MCF 10A (cell line): Measurements from ENCODE around the gene KRT34. TPM values are rescaled to one million over a fixed set of nuclear protein-coding genes. Genes with fewer than 3 reads are reported as not detected.
"Not testable (repeated sequence)": the region's sequence is repeated elsewhere in the genome, so short reads cannot be mapped to it uniquely, and the experiment has no call there.

ENCODE experiments used
- BruUV-seq: library from RNA; stranded (reverse); fragments of 400-500 nt; replicated peaks from 2 replicates; lab custom pipeline; 2021; lab: Mats Ljungman, UMichigan
- CTCF ChIA-PET: fragments of 300-600 bp; sonication (Branson Sonifier 250); formaldehyde crosslinking; extraction: SDS; loops from one replicate; lab custom pipeline; 2021; ENCODE audit warnings: antibody characterized with exemption, inconsistent platforms; lab: Yijun Ruan, JAX
- POLR2A ChIA-PET: fragments of 300-600, 350-650 bp; sonication (Branson Sonifier 250); formaldehyde crosslinking; extraction: SDS; loops from one replicate; lab custom pipeline; 2020; ENCODE audit warnings: antibody characterized with exemption, inconsistent platforms; lab: Yijun Ruan, JAX
- DNase-seq: peaks from one replicate; pipeline ENCODE4 v3.0.0-alpha.2; 2018; ENCODE audit not compliant: unreplicated experiment
- H3K27ac Mint-ChIP-seq: one replicate; pipeline ENCODE4 v1.8.0; 2022; ENCODE audit warnings: mild to moderate bottlenecking, low read depth, mixed read lengths; ENCODE audit not compliant: unreplicated experiment
- H3K27me3 Mint-ChIP-seq: one replicate; pipeline ENCODE4 v1.8.0; 2022; ENCODE audit warnings: mixed read lengths; ENCODE audit not compliant: insufficient read depth, unreplicated experiment
- H3K36me3 Mint-ChIP-seq: one replicate; pipeline ENCODE4 v1.8.0; 2022; ENCODE audit warnings: mild to moderate bottlenecking, moderate library complexity, mixed read lengths; ENCODE audit not compliant: insufficient read depth, unreplicated experiment
- H3K4me1 Mint-ChIP-seq: one replicate; pipeline ENCODE4 v1.8.0; 2022; ENCODE audit warnings: mixed read lengths; ENCODE audit not compliant: insufficient read depth, unreplicated experiment
- H3K4me3 Mint-ChIP-seq: one replicate; pipeline ENCODE4 v1.8.0; 2022; ENCODE audit warnings: mild to moderate bottlenecking, moderate library complexity, mixed read lengths; ENCODE audit not compliant: unreplicated experiment
- H3K9me3 Mint-ChIP-seq: one replicate; pipeline ENCODE4 v1.8.0; 2022; ENCODE audit warnings: mixed read lengths; ENCODE audit not compliant: unreplicated experiment
- intact Hi-C: fragments of 100-400 bp; cut with micrococcal nuclease; formaldehyde crosslinking; loops from 2 replicates; pipeline ENCODE4 v1.14.1; 2022
- total RNA-seq: library from RNA; stranded (reverse); gene quantifications from 2 replicates; pipeline ENCODE4 v1.2.3, GENCODE V29; 2022
- TF ChIP-seq, protein P1 (sequence below): fragments of 200-600 bp; IDR thresholded peaks from one replicate; pipeline ENCODE4 v1.8.0; 2022; ENCODE audit warnings: antibody characterized with exemption, mild to moderate bottlenecking; ENCODE audit not compliant: unreplicated experiment

Gene KRT34
- total RNA-seq, 1 experiment from 2014 or later, result 0.40 TPM

DNA sequence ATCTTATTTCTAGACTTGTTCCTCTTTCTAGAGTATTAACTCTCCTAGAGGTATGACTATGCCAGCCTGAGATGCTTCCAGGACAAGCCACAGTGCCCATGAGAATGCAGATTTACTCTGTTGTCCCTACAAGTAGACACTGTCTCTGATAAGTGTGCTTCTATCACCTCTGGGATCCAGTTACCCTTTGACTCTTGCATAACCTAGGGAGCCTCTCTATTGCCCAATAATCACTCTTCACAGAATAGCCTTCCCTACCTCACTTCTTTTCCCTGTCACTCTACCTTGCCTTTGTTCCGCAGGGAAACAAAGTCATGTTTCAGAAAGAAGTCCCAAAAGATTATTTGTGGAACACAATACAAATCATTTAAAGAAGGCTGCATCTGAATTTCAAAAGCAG is 1.6 kb upstream of the KRT34 start:
- Mint-ChIP-seq H3K27ac (no peak overlapping the region), H3K27me3 (peaks cover 11% of the 10 kb centered on the region), H3K9me3 (peaks cover 8% of the 10 kb centered on the region), H3K4me1 (peaks cover 10% of the 10 kb centered on the region), H3K4me3 (no peak overlapping the region), H3K36me3 (no peaks in the 10 kb centered on the region)
- no TSS peak for BruUV-seq
- intact Hi-C loops, result no loop called here
- POLR2A ChIA-PET, result interaction anchor here (0.7 kb wide), 1 partner anchor 12 kb away, joined by 3 read pairs; no protein-coding TSS in a partner anchor
- no peak for DNase-seq
- CTCF ChIA-PET, result no interaction called here
- TF ChIP-seq, protein P1, sequence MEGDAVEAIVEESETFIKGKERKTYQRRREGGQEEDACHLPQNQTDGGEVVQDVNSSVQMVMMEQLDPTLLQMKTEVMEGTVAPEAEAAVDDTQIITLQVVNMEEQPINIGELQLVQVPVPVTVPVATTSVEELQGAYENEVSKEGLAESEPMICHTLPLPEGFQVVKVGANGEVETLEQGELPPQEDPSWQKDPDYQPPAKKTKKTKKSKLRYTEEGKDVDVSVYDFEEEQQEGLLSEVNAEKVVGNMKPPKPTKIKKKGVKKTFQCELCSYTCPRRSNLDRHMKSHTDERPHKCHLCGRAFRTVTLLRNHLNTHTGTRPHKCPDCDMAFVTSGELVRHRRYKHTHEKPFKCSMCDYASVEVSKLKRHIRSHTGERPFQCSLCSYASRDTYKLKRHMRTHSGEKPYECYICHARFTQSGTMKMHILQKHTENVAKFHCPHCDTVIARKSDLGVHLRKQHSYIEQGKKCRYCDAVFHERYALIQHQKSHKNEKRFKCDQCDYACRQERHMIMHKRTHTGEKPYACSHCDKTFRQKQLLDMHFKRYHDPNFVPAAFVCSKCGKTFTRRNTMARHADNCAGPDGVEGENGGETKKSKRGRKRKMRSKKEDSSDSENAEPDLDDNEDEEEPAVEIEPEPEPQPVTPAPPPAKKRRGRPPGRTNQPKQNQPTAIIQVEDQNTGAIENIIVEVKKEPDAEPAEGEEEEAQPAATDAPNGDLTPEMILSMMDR, result no peak

DNA sequence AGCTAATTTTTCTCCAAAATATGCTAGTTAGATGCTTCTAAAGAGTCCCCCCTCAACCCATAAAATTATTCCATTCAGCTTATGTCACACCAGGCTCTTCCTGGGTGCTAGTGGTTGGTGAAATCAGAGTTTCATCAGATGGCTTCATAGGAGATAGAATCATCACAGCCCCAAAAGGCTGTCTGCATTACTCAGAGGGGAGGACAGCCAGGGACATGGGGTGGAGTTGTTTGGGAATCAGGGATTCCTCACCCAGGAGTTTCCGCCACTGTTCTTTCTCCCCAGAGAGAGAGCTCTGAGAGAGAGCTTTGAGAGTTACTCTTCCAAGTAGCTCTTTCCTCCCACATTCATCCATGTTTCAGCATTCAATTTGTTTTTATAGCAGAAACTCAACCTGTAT is 288 bp upstream of the KRT34 start:
- H3K4me3 Mint-ChIP-seq, result no peak overlapping the region
- peaks cover 11% of the 10 kb centered on the region for H3K27me3 Mint-ChIP-seq
- POLR2A ChIA-PET, result interaction anchor here (1.2 kb wide), 1 partner anchor 8 kb away, joined by 3 read pairs; no protein-coding TSS in a partner anchor
- intact Hi-C loops, result no loop called here
- CTCF ChIA-PET, result no interaction called here
- H3K4me1 Mint-ChIP-seq, result peaks cover 10% of the 10 kb centered on the region
- TF ChIP-seq, protein P1, result no peak
- peaks cover 8% of the 10 kb centered on the region for H3K9me3 Mint-ChIP-seq
- DNase-seq, result peak; percentile 34
- H3K27ac Mint-ChIP-seq, result no peak overlapping the region
- no peaks in the 10 kb centered on the region for H3K36me3 Mint-ChIP-seq
- BruUV-seq, result no TSS peak

DNA sequence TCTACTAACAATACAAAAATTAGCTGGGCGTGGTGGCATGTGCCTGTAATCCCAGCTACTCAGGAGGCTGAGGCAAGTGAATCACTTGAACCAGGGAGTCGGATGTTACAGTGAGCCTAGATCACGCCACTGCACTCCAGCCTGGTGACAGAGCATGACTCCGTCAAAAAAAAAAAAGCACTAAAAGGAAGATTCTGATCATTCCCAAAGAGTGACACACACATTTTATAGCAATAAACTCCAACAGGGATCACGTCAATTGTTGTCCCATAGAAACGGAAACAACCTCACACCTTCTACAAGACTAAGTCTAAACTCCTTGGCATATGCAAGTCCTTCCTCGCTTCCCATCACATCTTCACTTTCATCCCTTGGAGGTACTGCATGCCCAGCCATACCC is 2.0 kb downstream of the KRT34 start:
- intact Hi-C loops, CTCF ChIA-PET: not testable (repeated sequence)
- H3K27me3 Mint-ChIP-seq, result peaks cover 11% of the 10 kb centered on the region

DNA sequence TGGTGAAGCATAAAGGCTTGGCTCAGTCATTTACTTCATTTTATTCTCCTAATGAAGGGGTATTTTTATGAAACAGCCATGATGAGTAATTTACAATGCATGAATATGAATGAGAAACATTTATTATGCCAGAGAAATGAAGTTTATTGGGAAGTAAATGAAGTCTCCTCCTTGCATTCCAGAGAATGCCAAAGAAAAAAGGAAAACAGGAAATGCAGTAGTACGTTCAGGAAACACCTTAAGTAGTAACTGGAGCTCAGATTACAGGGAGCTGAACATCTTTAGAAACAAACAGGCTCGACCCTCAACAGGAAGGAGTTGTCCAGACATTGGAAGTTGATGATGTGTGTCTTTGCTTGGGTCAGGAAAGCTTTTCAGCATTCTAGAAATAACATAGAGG is 4.6 kb downstream of the KRT34 start:
- no peak overlapping the region for H3K27ac Mint-ChIP-seq
- peaks cover 10% of the 10 kb centered on the region for H3K4me1 Mint-ChIP-seq
- H3K27me3 Mint-ChIP-seq, result peaks cover 16% of the 10 kb centered on the region
- no peak for DNase-seq
- CTCF ChIA-PET, result interaction anchor here (0.6 kb wide), 1 partner anchor 279 kb away, joined by 3 read pairs; no protein-coding TSS in a partner anchor
- no TSS peak for BruUV-seq
- no peaks in the 10 kb centered on the region for H3K36me3 Mint-ChIP-seq
- POLR2A ChIA-PET, result no interaction called here
- peaks cover 15% of the 10 kb centered on the region for H3K9me3 Mint-ChIP-seq
- no peak overlapping the region for H3K4me3 Mint-ChIP-seq
- TF ChIP-seq, protein P1, result no peak
- intact Hi-C loops, result no loop called here

More for the DNA sequence above, 2.0 kb downstream of the KRT34 start:
- H3K4me1 Mint-ChIP-seq, BruUV-seq, H3K4me3 Mint-ChIP-seq, H3K36me3 Mint-ChIP-seq, H3K9me3 Mint-ChIP-seq, H3K27ac Mint-ChIP-seq: not testable (repeated sequence)
- DNase-seq, result peak; percentile 43
- POLR2A ChIA-PET, result interaction anchor here (0.8 kb wide), 1 partner anchor 104 kb away, joined by 3 read pairs; the partner anchor contains the start of gene KRTAP9-7
